ENCODE results near the gene SLC35E3. TPM values are rescaled to one million over a fixed set of nuclear protein-coding genes. Genes with fewer than 3 reads are reported as not detected.

The SLC35E3 gene
- total and polyA plus RNA-seq, 2 of the 13 experiments (the other 11 are each of a cell fraction or from before 2014, with no cell fraction given) = 13.0 to 22.1 TPM

GRCh38 chr12:68807576-68808387, 61.8 kb downstream of the SLC35E3 start, which contains the start of gene MDM2 (continued):
- TF ChIP-seq GATAD1 (CRISPR knock-in tag; IDR thresholded peaks at IDR 0.05) (peak; percentile 69), MXD3 (CRISPR knock-in tag; IDR thresholded peaks at IDR 0.05) (peak; percentile 71; the same call in 1 of the 2 replicates), ZNF260 (CRISPR knock-in tag; IDR thresholded peaks at IDR 0.05; ENCODE audit: borderline replicate concordance, low read depth) (no peak), ZNF644 (CRISPR knock-in tag; IDR thresholded peaks at IDR 0.05; ENCODE audit: low read depth) (no peak), SMAD1 (CRISPR knock-in tag; IDR thresholded peaks at IDR 0.05; ENCODE audit: borderline replicate concordance, low read depth) (peak; percentile 6; the same call in 1 of the 2 replicates), XBP1 (CRISPR knock-in tag; IDR thresholded peaks at IDR 0.05) (no peak; the same call in 1 of the 2 replicates), FOXP1 (IDR thresholded peaks at IDR 0.05) (no peak), FOXP1 (CRISPR knock-in tag; IDR thresholded peaks at IDR 0.05) (peak; percentile 72; the same call in 1 of the 2 replicates), HIVEP1 (CRISPR knock-in tag; IDR thresholded peaks at IDR 0.05) (0 out of 2 replicates have a peak, but pooled peaks have one; percentile 18), RXRB (CRISPR knock-in tag; IDR thresholded peaks at IDR 0.05; ENCODE audit: borderline replicate concordance) (no peak), TAF15 (IDR thresholded peaks at IDR 0.05; ENCODE audit: low read depth, low read length, poor library complexity, severe bottlenecking) (peak; percentile 92), SP1 (IDR thresholded peaks at IDR 0.05) (no peak), SP1 (CRISPR knock-in tag; IDR thresholded peaks at IDR 0.05) (peak; percentile 18; the same call in 1 of the 2 replicates), IRF1 (CRISPR knock-in tag; IDR thresholded peaks at IDR 0.05; ENCODE audit: low read depth) (no peak), NR3C1 (CRISPR knock-in tag; IDR thresholded peaks at IDR 0.05) (no peak), FOXA1 (IDR thresholded peaks at IDR 0.05) (no peak), FOXA1 (CRISPR knock-in tag; IDR thresholded peaks at IDR 0.05) (peak; percentile 91), ZNF615 (CRISPR knock-in tag; IDR thresholded peaks at IDR 0.05; ENCODE audit: borderline replicate concordance) (peak; percentile 59; the same call in 1 of the 2 replicates), ZBTB40 (IDR thresholded peaks at IDR 0.05) (no peak), ZBTB40 (CRISPR knock-in tag; IDR thresholded peaks at IDR 0.05) (peak; percentile 84), GTF2F1 (IDR thresholded peaks at IDR 0.05; ENCODE audit: low read length) (no peak)

Data from HepG2 (cell line).